CD4-positive, CD25-positive, alpha-beta regulatory T cell (primary cell): ENCODE results near the gene FILIP1L. TPM values are rescaled to one million over a fixed set of nuclear protein-coding genes. Genes with fewer than 3 reads are reported as not detected.
A peak's percentile ranks its signal among the peaks of the same experiment; 100 is the strongest.

Source experiments
- ATAC-seq, 2 donors: fragments of 150-1000 bp; cut with Tn5 transposase; one replicate each; pipeline ENCODE4 v1.10.0; 2021; ENCODE audit warnings: low read depth in 2 of 2, moderate number of reproducible peaks in 2 of 2, moderate library complexity in 1 of 2
- DNase-seq, 3 donors: peaks; one replicate each; pipeline versions ENCODE4 v3.0.0 to v3.0.0-alpha.2; 2012 to 2022; ENCODE audit warnings: mixed read lengths in 1 of 3
- H3K27ac ChIP-seq: one replicate; pipeline ENCODE4 v1.7.0; 2013; ENCODE audit warnings: mild to moderate bottlenecking, low read length; ENCODE audit not compliant: insufficient read depth, poor library complexity, severe bottlenecking
- H3K27me3 ChIP-seq: one replicate; pipeline ENCODE4 v1.7.0; 2013; ENCODE audit warnings: low read length; ENCODE audit not compliant: control insufficient read depth, insufficient read depth
- H3K36me3 ChIP-seq: one replicate; pipeline ENCODE4 v1.7.0; 2013; ENCODE audit warnings: mild to moderate bottlenecking, low read length, moderate library complexity; ENCODE audit not compliant: control insufficient read depth, insufficient read depth
- H3K4me1 ChIP-seq: 2 replicates; pipeline ENCODE4 v1.7.0; 2013; ENCODE audit warnings: mild to moderate bottlenecking, low read length; ENCODE audit not compliant: insufficient read depth, control insufficient read depth, poor library complexity, severe bottlenecking
- H3K4me3 ChIP-seq: one replicate; pipeline ENCODE4 v1.7.0; 2013; ENCODE audit warnings: low read depth, mild to moderate bottlenecking, low read length, moderate library complexity
- H3K9me3 ChIP-seq, 2 experiments: 1 replicate in 1 of 2; 2 replicates in 1 of 2; pipeline ENCODE4 v1.7.0; 2013; ENCODE audit warnings: low read length in 2 of 2, mild to moderate bottlenecking in 1 of 2, moderate library complexity in 1 of 2; ENCODE audit not compliant: control insufficient read depth in 2 of 2
- H3K27ac Mint-ChIP-seq, 3 donors: one replicate each; pipeline ENCODE4 v1.8.0; 2020 to 2022; ENCODE audit warnings: mild to moderate bottlenecking in 3 of 3, mixed read lengths in 3 of 3, moderate library complexity in 2 of 3
- H3K27me3 Mint-ChIP-seq: one replicate; pipeline ENCODE4 v1.8.0; 2022; ENCODE audit warnings: mild to moderate bottlenecking, mixed read lengths
- H3K36me3 Mint-ChIP-seq: one replicate; pipeline ENCODE4 v1.8.0; 2020; ENCODE audit warnings: mixed read lengths
- H3K4me1 Mint-ChIP-seq, 4 donors: one replicate each; pipeline ENCODE4 v1.8.0; 2020 to 2022; ENCODE audit warnings: mixed read lengths in 4 of 4, mild to moderate bottlenecking in 1 of 4
- H3K4me3 Mint-ChIP-seq, 4 donors: one replicate each; pipeline ENCODE4 v1.8.0; 2020 to 2022; ENCODE audit warnings: mild to moderate bottlenecking in 4 of 4, mixed read lengths in 4 of 4, moderate library complexity in 3 of 4
- H3K9me3 Mint-ChIP-seq, 7 donors: one replicate each; pipeline ENCODE4 v1.8.0; 2020 to 2022; ENCODE audit warnings: mixed read lengths in 7 of 7, mild to moderate bottlenecking in 3 of 7, moderate library complexity in 2 of 7
- polyA plus RNA-seq, 4 donors: library from polyadenylated mRNA; unstranded; fragments of 300-500 nt; fragmentation: Illumina TruSeq; gene quantifications; one replicate each; pipeline ENCODE4 v1.2.3, GENCODE V29; 2021
- total RNA-seq: library from RNA; stranded (reverse); gene quantifications from one replicate; pipeline ENCODE4 v1.2.3, GENCODE V29; 2022

Gene FILIP1L
- total and polyA plus RNA-seq, 5 donors from 2014 or later: 0.37 to 1.0 (median 0.65) TPM; not detected in 2

- H3K4me3 ChIP-seq: no peak overlapping the region
- Mint-ChIP-seq H3K4me3 (peak overlapping the region in 1 of 4 donors; percentile 23), H3K4me1 (peaks cover 4 to 17% (median 10%) of the 10 kb centered on the region in 4 donors), H3K36me3 (peaks cover 3% of the 10 kb centered on the region), H3K27ac (no peak overlapping the region), H3K9me3 (peaks cover 0 to 6% (median 0%) of the 10 kb centered on the region in 7 donors), H3K27me3 (no peaks in the 10 kb centered on the region)
- ATAC-seq (no peak), DNase-seq (no peak)
- no peaks in the 10 kb centered on the region for H3K36me3 ChIP-seq
- no peaks in the 10 kb centered on the region for H3K27me3 ChIP-seq
- H3K9me3 ChIP-seq: no peaks in the 10 kb centered on the region
- no peak overlapping the region for H3K27ac ChIP-seq
- H3K4me1 ChIP-seq: no peaks in the 10 kb centered on the region
Observed at GRCh38 chr3:100003609-100004503, 110.4 kb downstream of the FILIP1L start.

- Mint-ChIP-seq H3K27me3 (no peaks in the 10 kb centered on the region), H3K27ac (no peak overlapping the region), H3K4me1 (peaks cover 4 to 17% (median 11%) of the 10 kb centered on the region in 4 donors), H3K9me3 (peaks cover 0 to 6% (median 0%) of the 10 kb centered on the region in 7 donors), H3K36me3 (peaks cover 3% of the 10 kb centered on the region), H3K4me3 (no peak overlapping the region)
- no peak for ATAC-seq
- Histone ChIP-seq H3K9me3 (no peaks in the 10 kb centered on the region), H3K27ac (no peak overlapping the region), H3K4me3 (no peak overlapping the region), H3K36me3 (no peaks in the 10 kb centered on the region), H3K27me3 (no peaks in the 10 kb centered on the region), H3K4me1 (no peaks in the 10 kb centered on the region)
- DNase-seq: no peak
Observed at GRCh38 chr3:100002599-100003350, 111.5 kb downstream of the FILIP1L start.

DNA sequence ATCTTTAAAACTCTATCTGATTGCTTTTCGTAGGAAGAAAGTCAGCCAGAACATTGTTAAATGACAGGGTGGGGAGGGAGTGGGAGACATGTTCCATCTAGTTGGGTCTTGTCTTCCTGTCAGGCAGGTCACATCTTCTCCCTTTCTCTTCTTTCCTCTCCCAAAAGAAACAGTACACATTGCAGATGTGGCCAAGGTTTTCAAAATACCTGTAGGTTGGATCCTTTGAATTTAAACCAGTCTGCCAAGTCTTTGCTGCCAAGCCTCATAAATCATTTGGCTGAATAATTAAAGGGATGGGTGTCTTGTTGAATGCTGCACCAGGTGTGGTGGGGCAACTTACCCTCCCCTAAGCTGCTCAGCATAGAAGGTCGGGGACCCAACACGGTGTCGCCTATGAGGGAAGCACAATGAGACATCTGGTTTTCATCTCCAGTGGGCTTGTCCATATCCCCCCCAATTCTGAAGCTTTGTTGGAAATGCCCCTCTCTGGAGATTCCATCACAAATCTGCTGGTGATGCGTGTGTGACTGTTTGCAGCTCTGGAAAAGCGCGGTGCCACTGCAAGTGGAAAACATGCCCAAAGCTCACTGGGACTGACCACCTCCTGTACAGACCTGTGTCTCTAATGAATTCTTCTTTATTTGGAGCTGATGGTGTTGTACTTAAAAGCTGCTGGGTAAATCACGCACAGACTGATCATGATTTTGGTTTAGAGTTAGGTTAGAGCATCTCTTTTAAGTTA lies 112.6 kb downstream of the FILIP1L start:
- H3K27me3 Mint-ChIP-seq: no peaks in the 10 kb centered on the region

DNA sequence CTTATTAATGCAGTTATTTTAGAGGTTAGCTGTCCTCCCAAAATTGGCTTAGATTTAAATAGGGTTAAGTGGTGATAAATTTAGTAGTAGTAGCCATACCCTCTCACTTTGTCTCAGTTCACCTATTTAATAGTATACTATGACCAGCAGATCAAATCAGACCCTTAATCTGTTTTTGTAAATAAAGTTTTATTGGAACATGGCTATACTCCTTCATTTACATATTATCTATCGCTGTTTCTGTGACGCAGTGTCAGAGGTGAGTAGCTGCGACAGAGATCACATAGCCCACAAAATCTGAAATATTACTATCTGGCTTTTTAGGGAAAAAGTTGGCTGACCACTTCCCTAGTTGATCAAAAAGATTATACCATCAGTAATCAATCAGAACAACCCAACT lies 113.2 kb downstream of the FILIP1L start:
- H3K36me3 ChIP-seq: no peaks in the 10 kb centered on the region
- H3K4me1 Mint-ChIP-seq: peaks cover 3 to 12% (median 9%) of the 10 kb centered on the region in 4 donors
- DNase-seq: no peak
- no peaks in the 10 kb centered on the region for H3K27me3 Mint-ChIP-seq
- H3K9me3 Mint-ChIP-seq: peaks cover under 1 to 7% (median 3%) of the 10 kb centered on the region in 7 donors
- ATAC-seq: no peak
- H3K27ac ChIP-seq: no peak overlapping the region
- H3K4me3 Mint-ChIP-seq: no peak overlapping the region
- H3K27ac Mint-ChIP-seq: no peak overlapping the region
- no peaks in the 10 kb centered on the region for H3K9me3 ChIP-seq
- no peaks in the 10 kb centered on the region for H3K27me3 ChIP-seq
- H3K4me3 ChIP-seq: no peak overlapping the region
- peaks cover 11% of the 10 kb centered on the region for H3K36me3 Mint-ChIP-seq
- no peaks in the 10 kb centered on the region for H3K4me1 ChIP-seq

More for the DNA sequence above, 112.6 kb downstream of the FILIP1L start:
- no peak overlapping the region for H3K27ac Mint-ChIP-seq
- peaks cover 7% of the 10 kb centered on the region for H3K36me3 Mint-ChIP-seq
- peaks cover 0 to 6% (median 1%) of the 10 kb centered on the region in 7 donors for H3K9me3 Mint-ChIP-seq
- H3K4me3 ChIP-seq: no peak overlapping the region
- no peaks in the 10 kb centered on the region for H3K4me1 ChIP-seq
- H3K4me3 Mint-ChIP-seq: no peak overlapping the region
- no peaks in the 10 kb centered on the region for H3K36me3 ChIP-seq
- no peaks in the 10 kb centered on the region for H3K27me3 ChIP-seq
- H3K4me1 Mint-ChIP-seq: peaks cover 4 to 14% (median 11%) of the 10 kb centered on the region in 4 donors
- H3K27ac ChIP-seq: no peak overlapping the region
- DNase-seq (no peak), ATAC-seq (no peak)
- no peaks in the 10 kb centered on the region for H3K9me3 ChIP-seq

GRCh38 chr3:99999536-99999935 lies 114.8 kb downstream of the FILIP1L start:
- Mint-ChIP-seq H3K36me3 (peaks cover 14% of the 10 kb centered on the region), H3K27ac (no peak overlapping the region), H3K27me3 (no peaks in the 10 kb centered on the region), H3K4me3 (no peak overlapping the region), H3K9me3 (peaks cover 1 to 13% (median 7%) of the 10 kb centered on the region in 7 donors), H3K4me1 (peaks cover 2 to 12% (median 6%) of the 10 kb centered on the region in 4 donors)
- Histone ChIP-seq H3K27me3 (no peaks in the 10 kb centered on the region), H3K36me3 (no peaks in the 10 kb centered on the region), H3K4me1 (no peaks in the 10 kb centered on the region), H3K4me3 (no peak overlapping the region), H3K9me3 (peaks cover 0 to 8% of the 10 kb centered on the region in 2 experiments), H3K27ac (no peak overlapping the region)
- ATAC-seq (no peak), DNase-seq (no peak)

DNA sequence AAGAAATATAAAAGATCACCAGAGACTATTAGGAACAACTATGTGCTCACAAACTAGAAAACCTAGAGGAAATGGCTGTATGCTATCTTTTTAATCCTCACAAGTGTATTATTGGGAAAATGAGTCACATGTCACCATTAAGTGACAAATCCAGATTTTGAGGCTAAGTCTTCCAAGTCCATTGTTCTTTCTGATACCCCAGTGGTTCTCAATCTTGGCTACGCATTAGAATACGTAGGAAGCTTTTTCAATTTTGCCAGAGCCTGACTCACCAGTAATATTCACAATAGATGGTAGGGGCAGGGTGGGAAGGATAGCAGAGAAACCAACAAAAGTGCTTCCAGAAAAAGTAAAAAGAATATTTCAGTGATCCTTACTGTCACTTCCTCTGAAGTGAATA lies 117.0 kb downstream of the FILIP1L start:
- H3K9me3 ChIP-seq: peaks cover 0 to 8% of the 10 kb centered on the region in 2 experiments
- no peak overlapping the region for H3K27ac ChIP-seq
- peaks cover 5 to 30% (median 11%) of the 10 kb centered on the region in 7 donors for H3K9me3 Mint-ChIP-seq
- H3K4me3 Mint-ChIP-seq: no peak overlapping the region
- ATAC-seq (no peak), DNase-seq (no peak)
- no peaks in the 10 kb centered on the region for H3K27me3 ChIP-seq
- H3K4me3 ChIP-seq: no peak overlapping the region
- no peak overlapping the region for H3K27ac Mint-ChIP-seq
- peaks cover 0 to 12% (median 3%) of the 10 kb centered on the region in 4 donors for H3K4me1 Mint-ChIP-seq
- H3K36me3 Mint-ChIP-seq: peaks cover 17% of the 10 kb centered on the region
- H3K4me1 ChIP-seq: no peaks in the 10 kb centered on the region
- H3K36me3 ChIP-seq: no peaks in the 10 kb centered on the region
- no peaks in the 10 kb centered on the region for H3K27me3 Mint-ChIP-seq

DNA sequence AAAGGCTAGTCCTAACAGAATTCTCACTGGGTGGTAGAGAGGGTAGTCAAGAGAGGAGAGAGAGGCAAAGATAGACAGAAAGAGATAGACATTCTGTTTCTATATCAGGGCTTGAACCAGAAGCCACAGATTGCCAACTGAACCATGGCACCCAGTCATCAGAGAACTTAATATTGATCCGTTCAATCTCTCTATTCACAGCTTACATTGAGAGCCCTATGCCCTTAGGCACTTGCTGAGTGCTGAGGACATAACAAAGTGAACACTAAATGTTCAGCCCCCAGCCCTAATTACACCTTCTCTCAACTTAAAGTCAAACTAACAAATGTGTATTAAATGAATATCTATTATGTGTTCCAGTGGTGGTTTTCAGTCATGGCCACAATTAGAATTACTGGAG lies 124.1 kb downstream of the FILIP1L start:
- Mint-ChIP-seq H3K9me3 (peaks cover 2 to 26% (median 9%) of the 10 kb centered on the region in 7 donors), H3K27ac (no peak overlapping the region), H3K27me3 (no peaks in the 10 kb centered on the region), H3K4me1 (no peaks in the 10 kb centered on the region), H3K4me3 (peak overlapping the region in 1 of 4 donors; percentile 65), H3K36me3 (peaks cover 7% of the 10 kb centered on the region)
- no peaks in the 10 kb centered on the region for H3K27me3 ChIP-seq
- ATAC-seq (no peak), DNase-seq (no peak)
- H3K4me1 ChIP-seq: no peaks in the 10 kb centered on the region
- H3K9me3 ChIP-seq: peaks cover 0 to 2% of the 10 kb centered on the region in 2 experiments
- no peak overlapping the region for H3K27ac ChIP-seq
- H3K36me3 ChIP-seq: no peaks in the 10 kb centered on the region
- no peak overlapping the region for H3K4me3 ChIP-seq
